OCI-LY7 (cell line): ENCODE results near the gene PLS3. TPM values are rescaled to one million over a fixed set of nuclear protein-coding genes. Genes with fewer than 3 reads are reported as not detected.

ENCODE experiments used
- BruUV-seq: library from RNA; stranded (reverse); fragments of 400-500 nt; replicated peaks from 2 replicates; lab custom pipeline; 2021; lab: Mats Ljungman, UMichigan
- CTCF ChIA-PET: fragments of 300-600 bp; sonication (Branson Sonifier 250); formaldehyde crosslinking; loops from one replicate; lab custom pipeline; 2022; ENCODE audit warnings: antibody characterized with exemption; ENCODE audit not compliant: unreplicated experiment; lab: Charles Lee
- POLR2A ChIA-PET: fragments of 300-600 bp; sonication (Branson Sonifier 250); formaldehyde crosslinking; loops from one replicate; lab custom pipeline; 2022; ENCODE audit warnings: antibody characterized with exemption; lab: Charles Lee
- DNase-seq: peaks from one replicate; pipeline ENCODE4 v3.0.0-alpha.2; 2015; ENCODE audit warnings: low spot score
- H2AFZ ChIP-seq: fragments of 200-600 bp; sonication (generic), shearing (Covaris generic); 2 replicates; pipeline ENCODE4 v1.6.1; 2014; ENCODE audit warnings: mild to moderate bottlenecking, antibody characterized with exemption, low read length, moderate library complexity
- H3K27ac ChIP-seq: fragments of 200-600 bp; sonication (generic); 2 replicates; pipeline ENCODE4 v1.5.1; 2014; ENCODE audit warnings: mixed run types, low read depth, mild to moderate bottlenecking, moderate library complexity, low read length, inconsistent platforms; ENCODE audit not compliant: poor library complexity, severe bottlenecking
- H3K36me3 ChIP-seq: fragments of 200-600 bp; sonication (generic); 2 replicates; pipeline ENCODE4 v1.6.1; 2014; ENCODE audit warnings: mild to moderate bottlenecking, antibody characterized with exemption, low read length, moderate library complexity, mixed read lengths; ENCODE audit not compliant: insufficient read depth
- H3K4me1 ChIP-seq: fragments of 200-600 bp; sonication (generic); 2 replicates; pipeline ENCODE4 v1.5.1; 2014; ENCODE audit warnings: mild to moderate bottlenecking, low read length; ENCODE audit not compliant: insufficient read depth, poor library complexity, severe bottlenecking
- H3K4me2 ChIP-seq: fragments of 200-600 bp; sonication (generic); 2 replicates; pipeline ENCODE4 v1.6.1; 2014; ENCODE audit warnings: mild to moderate bottlenecking, low read length
- H3K4me3 ChIP-seq: fragments of 200-600 bp; sonication (generic); 2 replicates; pipeline ENCODE4 v1.5.1; 2014; ENCODE audit warnings: mild to moderate bottlenecking, low read depth, low read length; ENCODE audit not compliant: poor library complexity, severe bottlenecking
- H3K79me2 ChIP-seq: fragments of 200-600 bp; sonication (generic); 2 replicates; pipeline ENCODE4 v1.6.1; 2016; ENCODE audit warnings: low read depth, mild to moderate bottlenecking, low read length, moderate library complexity, mixed read lengths; ENCODE audit not compliant: insufficient read depth
- H3K9me2 ChIP-seq: fragments of 200-600 bp; sonication (generic); 2 replicates; pipeline ENCODE4 v1.6.1; 2016; ENCODE audit warnings: mild to moderate bottlenecking, low read length, mixed read lengths; ENCODE audit not compliant: insufficient read depth
- H3K9me3 ChIP-seq: fragments of 200-600 bp; sonication (generic); 2 replicates; pipeline ENCODE4 v1.6.1; 2014; ENCODE audit warnings: mild to moderate bottlenecking, mixed run types, low read length, mixed read lengths
- H4K20me1 ChIP-seq: fragments of 200-600 bp; sonication (generic); 2 replicates; pipeline ENCODE4 v1.6.1; 2014; ENCODE audit warnings: mild to moderate bottlenecking, antibody characterized with exemption, low read length, moderate library complexity, mixed read lengths; ENCODE audit not compliant: insufficient read depth
- CTCF ChIP-seq: fragments of 200-600 bp; sonication (generic); conservative IDR thresholded peaks from 2 replicates; pipeline ENCODE4 v1.5.1; 2014; ENCODE audit warnings: mild to moderate bottlenecking, antibody characterized with exemption, low read length, moderate library complexity, mixed read lengths
- EZH2phosphoT487 ChIP-seq: fragments of 200-600 bp; sonication (generic); IDR thresholded peaks from 2 replicates; pipeline ENCODE4 v1.6.1; 2018; ENCODE audit warnings: low read depth, borderline replicate concordance, mild to moderate bottlenecking, mixed run types, antibody characterized with exemption, low read length, moderate library complexity, mixed read lengths
- intact Hi-C: fragments of 100-400 bp; cut with micrococcal nuclease; formaldehyde crosslinking; loops from one replicate; pipeline ENCODE4 v1.10.0; 2022; ENCODE audit not compliant: unreplicated experiment
- total RNA-seq, 2 experiments: library from RNA; depleted of rRNA in 1 of 2; stranded (reverse); fragments of >200 nt in 1 of 2; shearing (Covaris generic) in 1 of 2; gene quantifications; 2 replicates each; pipeline ENCODE4 v1.2.3, GENCODE V29; 2014 to 2022

PLS3 gene
- total RNA-seq, 2 experiments from 2014 or later: not detected

GRCh38 chrX:115650449-115650848, 89.5 kb downstream of the PLS3 start:
- no peaks in the 10 kb centered on the region for H3K4me1 ChIP-seq
- H3K4me3 ChIP-seq: no peak overlapping the region
- ChIA-PET CTCF (no interaction called here), POLR2A (no interaction called here)
- H3K9me3 ChIP-seq: no peaks in the 10 kb centered on the region
- TF ChIP-seq EZH2phosphoT487 (no peak), CTCF (no peak)
- H4K20me1 ChIP-seq: no peaks in the 10 kb centered on the region
- no peaks in the 10 kb centered on the region for H3K79me2 ChIP-seq
- intact Hi-C loops: no loop called here
- no peak overlapping the region for H3K4me2 ChIP-seq
- no TSS peak for BruUV-seq
- no peak overlapping the region for H2AFZ ChIP-seq
- H3K36me3 ChIP-seq: no peaks in the 10 kb centered on the region
- no peak for DNase-seq
- H3K9me2 ChIP-seq: no peaks in the 10 kb centered on the region
- H3K27ac ChIP-seq: no peak overlapping the region

- no peaks in the 10 kb centered on the region for H3K9me3 ChIP-seq
- H3K4me1 ChIP-seq: no peaks in the 10 kb centered on the region
- peak; percentile 8 for DNase-seq
- ChIA-PET POLR2A (no interaction called here), CTCF (no interaction called here)
- no peaks in the 10 kb centered on the region for H3K79me2 ChIP-seq
- no peak overlapping the region for H2AFZ ChIP-seq
- no peak overlapping the region for H3K4me3 ChIP-seq
- no peaks in the 10 kb centered on the region for H3K36me3 ChIP-seq
- H3K4me2 ChIP-seq: no peak overlapping the region
- no peak for TF ChIP-seq EZH2phosphoT487
- TF ChIP-seq CTCF: peak; percentile 71
- H3K9me2 ChIP-seq: no peaks in the 10 kb centered on the region
- no TSS peak for BruUV-seq
- no peak overlapping the region for H3K27ac ChIP-seq
- intact Hi-C loops: no loop called here
- H4K20me1 ChIP-seq: no peaks in the 10 kb centered on the region
Measured at GRCh38 chrX:115650916-115651315, 89.9 kb downstream of the PLS3 start.

GRCh38 chrX:115652221-115652620, 91.2 kb downstream of the PLS3 start:
- Histone ChIP-seq H3K4me2 (no peak overlapping the region), H3K79me2 (no peaks in the 10 kb centered on the region), H3K4me1 (no peaks in the 10 kb centered on the region), H4K20me1 (no peaks in the 10 kb centered on the region), H3K27ac (no peak overlapping the region), H3K36me3 (no peaks in the 10 kb centered on the region), H3K4me3 (no peak overlapping the region), H2AFZ (no peak overlapping the region), H3K9me2 (no peaks in the 10 kb centered on the region), H3K9me3 (no peaks in the 10 kb centered on the region)
- TF ChIP-seq CTCF (no peak), EZH2phosphoT487 (no peak)
- POLR2A ChIA-PET: interaction anchor here (0.7 kb wide), 1 partner anchor 1646 kb away, joined by 4 read pairs; no protein-coding TSS in a partner anchor
- no peak for DNase-seq
- intact Hi-C loops: no loop called here
- CTCF ChIA-PET: no interaction called here
- no TSS peak for BruUV-seq
